Measurements from ENCODE around the gene MTHFD2. TPM values are rescaled to one million over a fixed set of nuclear protein-coding genes. Genes with fewer than 3 reads are reported as not detected.
"Not testable (repeated sequence)": the region's sequence is repeated elsewhere in the genome, so short reads cannot be mapped to it uniquely, and the experiment has no call there.

The MTHFD2 gene
- total RNA-seq, 2 experiments from 2014 or later: 264 to 277 TPM

- H3K27ac Mint-ChIP-seq: peak overlapping the region; percentile 89
- DNase-seq: no peak
- H3K36me3 Mint-ChIP-seq (ENCODE audit: low read depth): peaks cover 23% of the 10 kb centered on the region
- no peaks in the 10 kb centered on the region for H3K9me3 Mint-ChIP-seq
- H3K4me3 Mint-ChIP-seq: peak overlapping the region; percentile 87
- no peaks in the 10 kb centered on the region for H3K27me3 Mint-ChIP-seq
- ChIA-PET CTCF (interaction anchor here (0.6 to 7.2 kb wide), 27 partner anchors 10 to 400 kb away, joined by 3 to 100 read pairs (median 6); partner anchors contain the start of genes BOLA3, DUSP11, MTHFD2 and STAMBP), POLR2A (interaction anchor here (0.6 to 10.8 kb wide), 34 partner anchors 9 to 781 kb away, joined by 3 to 262 read pairs (median 6); partner anchors contain the start of genes BOLA3, CCDC142, DGUOK and MRPL53)
- H3K4me1 Mint-ChIP-seq: peaks cover 45% of the 10 kb centered on the region
These were observed 19.2 kb upstream of the MTHFD2 start for GRCh38 chr2:74179063-74179865.

- ChIA-PET CTCF (interaction anchor here (1.0 to 7.2 kb wide), 3 partner anchors 17 to 353 kb away, joined by 3 to 100 read pairs (median 3); partner anchors contain the start of genes MTHFD2 and STAMBP), POLR2A (interaction anchor here (0.6 to 10.8 kb wide), 3 partner anchors 15 to 275 kb away, joined by 3 to 262 read pairs (median 125); partner anchors contain the start of gene MTHFD2)
- Mint-ChIP-seq H3K36me3 (ENCODE audit: low read depth) (peaks cover 6% of the 10 kb centered on the region), H3K4me1 (peaks cover 37% of the 10 kb centered on the region), H3K9me3 (no peaks in the 10 kb centered on the region), H3K27ac (peak overlapping the region; percentile 63), H3K27me3 (no peaks in the 10 kb centered on the region), H3K4me3 (no peak overlapping the region)
- DNase-seq: no peak
These were observed 16.7 kb upstream of the MTHFD2 start for GRCh38 chr2:74181739-74182138.

- H3K27ac Mint-ChIP-seq: no peak overlapping the region
- no peaks in the 10 kb centered on the region for H3K36me3 Mint-ChIP-seq (ENCODE audit: low read depth)
- peaks cover 31% of the 10 kb centered on the region for H3K4me1 Mint-ChIP-seq
- H3K4me3 Mint-ChIP-seq: no peak overlapping the region
- CTCF ChIA-PET: interaction anchor here (7.2 kb wide), 1 partner anchor 15 kb away, joined by 100 read pairs; the partner anchor contains the start of gene MTHFD2
- no peak for DNase-seq
- H3K27me3 Mint-ChIP-seq: no peaks in the 10 kb centered on the region
- POLR2A ChIA-PET: interaction anchor here (10.8 kb wide), 1 partner anchor 13 kb away, joined by 262 read pairs; the partner anchor contains the start of gene MTHFD2
- H3K9me3 Mint-ChIP-seq: no peaks in the 10 kb centered on the region
These were observed 14.5 kb upstream of the MTHFD2 start for GRCh38 chr2:74183878-74184277.

- peak overlapping the region; percentile 59 for H3K27ac Mint-ChIP-seq
- DNase-seq: peak; percentile 58
- peaks cover 33% of the 10 kb centered on the region for H3K4me1 Mint-ChIP-seq
- H3K4me3 Mint-ChIP-seq: no peak overlapping the region
- CTCF ChIA-PET: interaction anchor here (2.0 kb wide), 1 partner anchor 362 kb away, joined by 5 read pairs; no protein-coding TSS in a partner anchor
- POLR2A ChIA-PET: interaction anchor here (10.8 kb wide), 1 partner anchor 11 kb away, joined by 262 read pairs; the partner anchor contains the start of gene MTHFD2
- H3K27me3 Mint-ChIP-seq: peaks cover 3% of the 10 kb centered on the region
- no peaks in the 10 kb centered on the region for H3K9me3 Mint-ChIP-seq
- H3K36me3 Mint-ChIP-seq (ENCODE audit: low read depth): no peaks in the 10 kb centered on the region
These were observed 12.4 kb upstream of the MTHFD2 start for GRCh38 chr2:74186038-74186437.

GRCh38 chr2:74186706-74187105 is 11.7 kb upstream of the MTHFD2 start:
- DNase-seq; CTCF ChIA-PET; H3K4me3 Mint-ChIP-seq; H3K36me3 Mint-ChIP-seq (ENCODE audit: low read depth); H3K9me3 Mint-ChIP-seq; H3K27ac Mint-ChIP-seq; H3K27me3 Mint-ChIP-seq: not testable (repeated sequence)
- POLR2A ChIA-PET: interaction anchor here (1.5 to 10.8 kb wide), 3 partner anchors 9 to 12 kb away, joined by 6 to 262 read pairs (median 9); partner anchors contain the start of genes MOB1A and MTHFD2
- peaks cover 29% of the 10 kb centered on the region for H3K4me1 Mint-ChIP-seq

- ChIA-PET CTCF (interaction anchor here (1.1 kb wide), 1 partner anchor 11 kb away, joined by 3 read pairs; no protein-coding TSS in a partner anchor), POLR2A (interaction anchor here (1.5 to 1.9 kb wide), 2 partner anchors 10 kb away, joined by 6 to 9 read pairs; partner anchors contain the start of genes MOB1A and MTHFD2)
These were observed 10.3 kb upstream of the MTHFD2 start for GRCh38 chr2:74188018-74188601.

GRCh38 chr2:74188696-74189095 is 9.7 kb upstream of the MTHFD2 start:
- Mint-ChIP-seq H3K27ac (no peak overlapping the region), H3K9me3 (no peaks in the 10 kb centered on the region), H3K27me3 (peaks cover 10% of the 10 kb centered on the region), H3K4me3 (no peak overlapping the region), H3K36me3 (ENCODE audit: low read depth) (no peaks in the 10 kb centered on the region), H3K4me1 (peaks cover 25% of the 10 kb centered on the region)
- DNase-seq: no peak
- ChIA-PET CTCF (no interaction called here), POLR2A (interaction anchor here (1.5 to 2.0 kb wide), 3 partner anchors 10 kb away, joined by 9 to 10 read pairs (median 9); partner anchors contain the start of genes MOB1A and MTHFD2)

More at GRCh38 chr2:74188018-74188601, 10.3 kb upstream of the MTHFD2 start:
- no peak overlapping the region for H3K27ac Mint-ChIP-seq
- peaks cover 25% of the 10 kb centered on the region for H3K4me1 Mint-ChIP-seq
- H3K4me3 Mint-ChIP-seq: no peak overlapping the region
- no peaks in the 10 kb centered on the region for H3K36me3 Mint-ChIP-seq (ENCODE audit: low read depth)
- DNase-seq: no peak
- no peaks in the 10 kb centered on the region for H3K9me3 Mint-ChIP-seq
- H3K27me3 Mint-ChIP-seq: peaks cover 10% of the 10 kb centered on the region

GRCh38 chr2:74191596-74192380 is 6.6 kb upstream of the MTHFD2 start:
- H3K4me3 Mint-ChIP-seq: no peak overlapping the region
- no peaks in the 10 kb centered on the region for H3K36me3 Mint-ChIP-seq (ENCODE audit: low read depth)
- ChIA-PET CTCF (interaction anchor here (1.1 to 2.3 kb wide), 2 partner anchors 12 to 38 kb away, joined by 3 to 22 read pairs; partner anchors contain the start of gene MOB1A), POLR2A (interaction anchor here (0.8 to 11.4 kb wide), 5 partner anchors 10 to 71 kb away, joined by 3 to 262 read pairs (median 4); partner anchors contain the start of genes BOLA3 and MOB1A)
- H3K27ac Mint-ChIP-seq: no peak overlapping the region
- peaks cover 10% of the 10 kb centered on the region for H3K27me3 Mint-ChIP-seq
- no peaks in the 10 kb centered on the region for H3K9me3 Mint-ChIP-seq
- no peak for DNase-seq
- H3K4me1 Mint-ChIP-seq: peaks cover 10% of the 10 kb centered on the region

GRCh38 chr2:74194799-74195198 is 3.6 kb upstream of the MTHFD2 start:
- POLR2A ChIA-PET: interaction anchor here (11.4 kb wide), 1 partner anchor 13 kb away, joined by 262 read pairs; the partner anchor contains the start of gene MOB1A

GRCh38 chr2:74197049-74197448 is 1.4 kb upstream of the MTHFD2 start:
- Mint-ChIP-seq H3K4me3 (no peak overlapping the region), H3K4me1 (peaks cover 38% of the 10 kb centered on the region), H3K9me3 (no peaks in the 10 kb centered on the region), H3K27ac (peak overlapping the region; percentile 54), H3K36me3 (ENCODE audit: low read depth) (peaks cover 31% of the 10 kb centered on the region), H3K27me3 (peaks cover 6% of the 10 kb centered on the region)
- no peak for DNase-seq
- POLR2A ChIA-PET: interaction anchor here (0.5 to 11.4 kb wide), 5 partner anchors 8 to 194 kb away, joined by 3 to 262 read pairs (median 7); partner anchors contain the start of genes BOLA3 and MOB1A
- CTCF ChIA-PET: interaction anchor here (1.1 to 7.2 kb wide), 3 partner anchors 9 to 53 kb away, joined by 3 to 100 read pairs (median 5); partner anchors contain the start of gene MOB1A

More at GRCh38 chr2:74194799-74195198, 3.6 kb upstream of the MTHFD2 start:
- DNase-seq: no peak
- CTCF ChIA-PET: no interaction called here
- H3K27ac Mint-ChIP-seq: no peak overlapping the region
- H3K4me3 Mint-ChIP-seq: no peak overlapping the region
- peaks cover 10% of the 10 kb centered on the region for H3K27me3 Mint-ChIP-seq
- H3K36me3 Mint-ChIP-seq (ENCODE audit: low read depth): peaks cover 12% of the 10 kb centered on the region
- H3K9me3 Mint-ChIP-seq: no peaks in the 10 kb centered on the region
- H3K4me1 Mint-ChIP-seq: peaks cover 25% of the 10 kb centered on the region

GRCh38 chr2:74198023-74198460 is 373 bp upstream of the MTHFD2 start:
- Mint-ChIP-seq H3K4me3 (peak overlapping the region; percentile 99), H3K27ac (peak overlapping the region; percentile 100), H3K4me1 (peaks cover 46% of the 10 kb centered on the region), H3K9me3 (no peaks in the 10 kb centered on the region), H3K27me3 (no peaks in the 10 kb centered on the region), H3K36me3 (ENCODE audit: low read depth) (peaks cover 37% of the 10 kb centered on the region)
- POLR2A ChIA-PET: interaction anchor here (0.6 to 11.4 kb wide), 22 partner anchors 8 to 461 kb away, joined by 3 to 262 read pairs (median 8); partner anchors contain the start of genes BOLA3, CCDC142, INO80B and MOB1A
- CTCF ChIA-PET: interaction anchor here (1.1 to 7.2 kb wide), 5 partner anchors 9 to 374 kb away, joined by 3 to 100 read pairs (median 5); partner anchors contain the start of genes BOLA3 and MOB1A
- no peak for DNase-seq
